IPS-18a (cell line): Measurements from ENCODE around the gene DOCK8.
"Not testable (repeated sequence)": the region's sequence is repeated elsewhere in the genome, so short reads cannot be mapped to it uniquely, and the experiment has no call there.

Experiments
- H3K27ac ChIP-seq: one replicate; pipeline ENCODE4 v1.5.1; 2013; ENCODE audit warnings: low read length
- H3K27me3 ChIP-seq: one replicate; pipeline ENCODE4 v1.6.1; 2013; ENCODE audit warnings: mild to moderate bottlenecking, low read length; ENCODE audit not compliant: control insufficient read depth, insufficient read depth
- H3K36me3 ChIP-seq: one replicate; pipeline ENCODE4 v1.6.1; 2013; ENCODE audit warnings: low read depth, low read length; ENCODE audit not compliant: control insufficient read depth
- H3K4me1 ChIP-seq: one replicate; pipeline ENCODE4 v1.6.1; 2013; ENCODE audit warnings: low read depth, low read length; ENCODE audit not compliant: control insufficient read depth
- H3K4me3 ChIP-seq: one replicate; pipeline ENCODE4 v1.5.1; 2013; ENCODE audit warnings: low read length
- H3K9ac ChIP-seq: one replicate; pipeline ENCODE4 v1.6.1; 2013; ENCODE audit warnings: mild to moderate bottlenecking, low read length, moderate library complexity
- H3K9me3 ChIP-seq: one replicate; pipeline ENCODE4 v1.6.1; 2013; ENCODE audit warnings: low read depth, low read length; ENCODE audit not compliant: control insufficient read depth

Gene DOCK8

GRCh38 chr9:406886-407654 lies 192.4 kb downstream of the DOCK8 start:
- Histone ChIP-seq H3K4me3 (no peak overlapping the region), H3K4me1 (peaks cover 16% of the 10 kb centered on the region), H3K9me3 (no peaks in the 10 kb centered on the region), H3K27ac (no peak overlapping the region), H3K27me3 (no peaks in the 10 kb centered on the region), H3K9ac (no peak overlapping the region), H3K36me3 (no peaks in the 10 kb centered on the region)

GRCh38 chr9:409655-410054 lies 195.0 kb downstream of the DOCK8 start:
- not testable (repeated sequence) for H3K27ac ChIP-seq, H3K36me3 ChIP-seq, H3K4me3 ChIP-seq, H3K9me3 ChIP-seq, H3K9ac ChIP-seq, H3K27me3 ChIP-seq, H3K4me1 ChIP-seq

GRCh38 chr9:414595-414994 lies 199.9 kb downstream of the DOCK8 start:
- Histone ChIP-seq H3K27me3 (no peaks in the 10 kb centered on the region), H3K36me3 (no peaks in the 10 kb centered on the region), H3K9me3 (no peaks in the 10 kb centered on the region), H3K4me3 (no peak overlapping the region), H3K4me1 (no peaks in the 10 kb centered on the region), H3K27ac (no peak overlapping the region), H3K9ac (no peak overlapping the region)

- no peak overlapping the region for H3K9ac ChIP-seq
- H3K4me1 ChIP-seq, result no peaks in the 10 kb centered on the region
- no peaks in the 10 kb centered on the region for H3K9me3 ChIP-seq
- no peaks in the 10 kb centered on the region for H3K27me3 ChIP-seq
- H3K4me3 ChIP-seq, result no peak overlapping the region
- no peak overlapping the region for H3K27ac ChIP-seq
- no peaks in the 10 kb centered on the region for H3K36me3 ChIP-seq
Observed at GRCh38 chr9:419571-420171, 205.0 kb downstream of the DOCK8 start.

GRCh38 chr9:421896-422295 lies 207.2 kb downstream of the DOCK8 start:
- H3K36me3 ChIP-seq, result no peaks in the 10 kb centered on the region

GRCh38 chr9:426264-426663 lies 211.6 kb downstream of the DOCK8 start:
- H3K36me3 ChIP-seq, result no peaks in the 10 kb centered on the region
- no peak overlapping the region for H3K9ac ChIP-seq
- H3K9me3 ChIP-seq, result no peaks in the 10 kb centered on the region
- no peak overlapping the region for H3K27ac ChIP-seq
- peaks cover 6% of the 10 kb centered on the region for H3K4me1 ChIP-seq
- no peaks in the 10 kb centered on the region for H3K27me3 ChIP-seq
- no peak overlapping the region for H3K4me3 ChIP-seq

More at GRCh38 chr9:421896-422295, 207.2 kb downstream of the DOCK8 start:
- Histone ChIP-seq H3K4me1 (peaks cover 6% of the 10 kb centered on the region), H3K27me3 (no peaks in the 10 kb centered on the region), H3K27ac (no peak overlapping the region), H3K9ac (no peak overlapping the region), H3K4me3 (no peak overlapping the region), H3K9me3 (no peaks in the 10 kb centered on the region)

GRCh38 chr9:426976-427375 lies 212.3 kb downstream of the DOCK8 start:
- H3K9me3 ChIP-seq, result no peaks in the 10 kb centered on the region
- no peak overlapping the region for H3K4me3 ChIP-seq
- H3K36me3 ChIP-seq, result no peaks in the 10 kb centered on the region
- H3K4me1 ChIP-seq, result peaks cover 6% of the 10 kb centered on the region
- H3K27me3 ChIP-seq, result no peaks in the 10 kb centered on the region
- H3K27ac ChIP-seq, result no peak overlapping the region
- no peak overlapping the region for H3K9ac ChIP-seq

GRCh38 chr9:431701-432100 lies 217.0 kb downstream of the DOCK8 start:
- Histone ChIP-seq H3K36me3 (no peaks in the 10 kb centered on the region), H3K4me1 (peaks cover 2% of the 10 kb centered on the region), H3K27me3 (no peaks in the 10 kb centered on the region), H3K4me3 (no peak overlapping the region), H3K9ac (no peak overlapping the region), H3K27ac (no peak overlapping the region), H3K9me3 (no peaks in the 10 kb centered on the region)

DNA sequence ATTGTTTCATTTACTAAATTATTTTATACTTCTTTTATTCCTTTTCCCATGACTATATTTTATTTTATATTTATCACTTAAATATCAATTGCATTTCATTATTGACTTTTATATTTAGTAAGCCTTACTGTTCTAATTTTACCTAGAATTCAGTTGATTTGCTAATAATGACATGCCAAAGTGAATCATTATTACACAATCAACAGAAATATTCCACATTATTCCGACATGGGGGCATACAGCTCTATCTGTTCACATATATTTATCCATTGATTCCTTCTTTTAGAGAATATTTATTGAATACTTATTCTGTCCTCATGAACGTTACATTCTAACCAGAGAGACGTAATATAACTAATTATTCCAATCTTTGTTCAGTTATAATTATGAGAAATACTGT lies 221.8 kb downstream of the DOCK8 start:
- Histone ChIP-seq H3K9ac (no peak overlapping the region), H3K4me1 (no peaks in the 10 kb centered on the region), H3K27me3 (no peaks in the 10 kb centered on the region), H3K9me3 (no peaks in the 10 kb centered on the region), H3K27ac (no peak overlapping the region), H3K4me3 (no peak overlapping the region), H3K36me3 (no peaks in the 10 kb centered on the region)

DNA sequence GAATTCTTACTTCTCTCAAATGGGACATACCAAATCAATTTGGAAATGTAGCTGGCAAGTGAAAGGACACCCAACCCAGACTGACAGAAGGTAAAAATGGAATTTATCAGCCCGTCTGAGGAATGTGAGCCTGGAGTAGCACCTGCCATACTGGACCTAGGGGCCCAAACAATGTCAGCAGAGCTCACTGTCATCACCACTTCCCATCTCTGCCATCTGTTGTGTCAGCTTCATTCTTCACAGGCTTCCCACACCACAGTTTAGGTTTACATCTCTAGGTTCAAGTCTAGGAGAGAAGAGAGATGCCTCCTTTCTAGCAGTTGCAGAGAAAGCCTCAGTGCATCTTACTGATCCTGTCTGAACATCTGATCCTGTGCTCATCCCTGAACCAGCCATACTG lies 222.4 kb downstream of the DOCK8 start:
- H3K27ac ChIP-seq, result no peak overlapping the region
- no peaks in the 10 kb centered on the region for H3K27me3 ChIP-seq
- H3K4me3 ChIP-seq, result no peak overlapping the region
- no peaks in the 10 kb centered on the region for H3K9me3 ChIP-seq
- H3K36me3 ChIP-seq, result no peaks in the 10 kb centered on the region
- H3K4me1 ChIP-seq, result no peaks in the 10 kb centered on the region
- no peak overlapping the region for H3K9ac ChIP-seq

DNA sequence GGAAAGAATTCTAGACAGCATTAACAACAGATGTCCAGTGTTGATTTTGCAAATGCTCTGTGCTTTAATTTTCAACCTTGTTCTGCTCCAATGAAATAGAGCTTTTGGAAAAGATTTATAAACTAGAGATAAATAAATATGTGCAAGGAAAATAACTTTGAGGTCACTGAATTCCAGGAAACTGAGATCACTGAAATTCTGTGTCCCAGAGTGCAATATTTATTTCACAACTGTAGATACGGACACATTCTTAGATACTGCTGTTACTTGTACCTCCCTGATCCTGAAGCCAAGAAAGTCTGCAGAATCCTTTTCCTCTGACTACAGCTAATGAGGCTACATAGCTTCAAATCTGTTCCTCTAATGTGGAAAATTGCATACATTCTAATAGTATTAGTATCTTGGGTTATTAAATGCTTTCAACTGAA lies 222.9 kb downstream of the DOCK8 start:
- H3K9me3 ChIP-seq, result no peaks in the 10 kb centered on the region
- H3K36me3 ChIP-seq, result no peaks in the 10 kb centered on the region
- no peaks in the 10 kb centered on the region for H3K27me3 ChIP-seq
- no peak overlapping the region for H3K4me3 ChIP-seq
- H3K9ac ChIP-seq, result no peak overlapping the region
- no peaks in the 10 kb centered on the region for H3K4me1 ChIP-seq
- no peak overlapping the region for H3K27ac ChIP-seq

DNA sequence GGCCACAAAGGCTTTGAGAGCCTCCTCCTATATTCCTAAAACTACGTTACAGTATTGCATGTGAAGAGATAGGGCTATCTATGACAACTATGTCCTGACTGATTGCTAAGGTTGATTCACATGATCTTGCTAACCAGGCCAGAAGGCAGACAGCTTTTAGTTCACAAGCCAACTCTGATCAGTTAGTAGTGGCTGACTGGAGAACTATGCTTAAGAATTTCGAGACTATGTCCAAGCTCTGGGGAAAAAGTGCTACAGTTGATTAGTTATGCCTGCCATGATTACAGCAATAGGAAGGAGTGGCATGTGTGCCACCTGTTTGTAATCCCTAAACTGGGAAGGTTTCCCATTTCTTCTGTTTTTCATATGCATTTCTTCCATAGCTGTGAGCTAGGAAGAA lies 223.4 kb downstream of the DOCK8 start:
- Histone ChIP-seq H3K27ac (no peak overlapping the region), H3K27me3 (no peaks in the 10 kb centered on the region), H3K36me3 (no peaks in the 10 kb centered on the region), H3K9ac (no peak overlapping the region), H3K4me1 (no peaks in the 10 kb centered on the region), H3K9me3 (no peaks in the 10 kb centered on the region), H3K4me3 (no peak overlapping the region)
